T-helper 2 cell treated with Interferon-gamma antibody and Interleukin-4, amounts not matched to agents 5 μg/mL and 100 μg/mL, for 36 hours (primary cell): Measurements from ENCODE around the gene COX14.
A peak's percentile ranks its signal among the peaks of the same experiment; 100 is the strongest.

ENCODE experiments used
- DNase-seq: peaks from one replicate; pipeline ENCODE4 v3.0.0; 2021; ENCODE audit warnings: low spot score
- H3K27ac Mint-ChIP-seq: one replicate; pipeline ENCODE4 v1.8.0; 2021; ENCODE audit warnings: mild to moderate bottlenecking, mixed read lengths
- H3K27me3 Mint-ChIP-seq: one replicate; pipeline ENCODE4 v1.8.0; 2021; ENCODE audit warnings: low read depth, mixed read lengths
- H3K36me3 Mint-ChIP-seq: one replicate; pipeline ENCODE4 v1.8.0; 2021; ENCODE audit warnings: low read depth, mixed read lengths
- H3K4me1 Mint-ChIP-seq: one replicate; pipeline ENCODE4 v1.8.0; 2021; ENCODE audit warnings: low read depth, mixed read lengths
- H3K4me3 Mint-ChIP-seq: one replicate; pipeline ENCODE4 v1.8.0; 2022; ENCODE audit warnings: mild to moderate bottlenecking, moderate library complexity, mixed read lengths
- H3K9me3 Mint-ChIP-seq: one replicate; pipeline ENCODE4 v1.8.0; 2021; ENCODE audit warnings: mixed read lengths

COX14 gene

GRCh38 chr12:50111693-50112455, at the start of gene COX14:
Gene COX14, plus strand, starts transcription at chr12:50112236. Its CDS starts 7,808 bp downstream, at chr12:50120044.
- peaks cover 23% of the 10 kb centered on the region for H3K36me3 Mint-ChIP-seq
- peak; percentile 99 for DNase-seq
- peak within 1 kb of the TSS; percentile 100 for H3K27ac Mint-ChIP-seq
- H3K9me3 Mint-ChIP-seq, result no peaks in the 10 kb centered on the region
- peaks cover 13% of the 10 kb centered on the region for H3K4me1 Mint-ChIP-seq
- H3K27me3 Mint-ChIP-seq, result no peaks in the 10 kb centered on the region
- H3K4me3 Mint-ChIP-seq, result peak within 1 kb of the TSS; percentile 99

GRCh38 chr12:50062728-50063460, 49.1 kb upstream of the COX14 start:
- Mint-ChIP-seq H3K4me3 (no peak overlapping the region), H3K27me3 (peaks cover 2% of the 10 kb centered on the region), H3K27ac (no peak overlapping the region), H3K4me1 (peaks cover 23% of the 10 kb centered on the region), H3K36me3 (no peaks in the 10 kb centered on the region), H3K9me3 (no peaks in the 10 kb centered on the region)
- DNase-seq, result no peak

- no peak overlapping the region for H3K27ac Mint-ChIP-seq
- H3K27me3 Mint-ChIP-seq, result no peaks in the 10 kb centered on the region
- no peak overlapping the region for H3K4me3 Mint-ChIP-seq
- no peaks in the 10 kb centered on the region for H3K9me3 Mint-ChIP-seq
- H3K36me3 Mint-ChIP-seq, result no peaks in the 10 kb centered on the region
- H3K4me1 Mint-ChIP-seq, result peaks cover 15% of the 10 kb centered on the region
- DNase-seq, result no peak
Measured at GRCh38 chr12:50065726-50066310, 46.2 kb upstream of the COX14 start.

DNA sequence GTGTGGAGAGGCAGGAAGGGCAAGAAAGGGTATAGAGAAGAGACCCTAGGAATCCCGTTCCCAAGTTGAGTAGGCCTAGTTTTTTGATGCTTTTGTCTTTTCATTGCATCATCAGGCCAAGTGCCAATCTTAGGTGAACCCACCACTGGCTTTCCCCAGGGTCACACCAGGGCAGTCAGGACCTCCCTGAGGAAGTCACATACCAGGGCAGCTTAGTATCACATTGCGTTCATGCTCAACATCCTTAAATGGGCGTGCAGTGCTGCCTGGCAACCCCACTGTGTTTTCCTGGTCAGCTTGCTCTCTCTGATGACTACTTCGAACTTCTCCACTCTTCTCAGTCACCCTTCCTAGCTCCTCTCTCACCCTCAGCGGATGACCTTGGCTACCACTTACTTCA, 45.6 kb upstream of the COX14 start:
- no peak overlapping the region for H3K27ac Mint-ChIP-seq
- H3K9me3 Mint-ChIP-seq, result no peaks in the 10 kb centered on the region
- H3K4me1 Mint-ChIP-seq, result peaks cover 12% of the 10 kb centered on the region
- no peak overlapping the region for H3K4me3 Mint-ChIP-seq
- H3K27me3 Mint-ChIP-seq, result no peaks in the 10 kb centered on the region
- H3K36me3 Mint-ChIP-seq, result no peaks in the 10 kb centered on the region
- no peak for DNase-seq

DNA sequence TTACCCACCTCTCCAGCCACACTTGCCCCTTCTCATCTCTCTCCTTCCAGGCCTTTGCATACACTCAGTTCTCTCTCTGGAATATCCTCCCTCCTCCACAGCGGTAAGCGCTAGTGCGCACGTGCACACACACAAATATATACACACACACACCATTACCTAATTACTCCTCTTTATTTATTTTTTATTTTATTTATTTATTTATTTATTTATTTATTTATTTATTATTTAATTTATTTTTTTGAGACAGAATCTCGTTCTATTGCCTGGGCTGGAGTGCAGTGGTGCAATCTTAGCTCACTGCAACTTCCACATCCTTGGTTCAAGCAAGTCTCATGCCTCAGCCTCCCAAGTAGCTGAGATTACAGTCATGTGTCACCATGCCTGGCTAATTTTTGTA, 43.0 kb upstream of the COX14 start:
- H3K4me3 Mint-ChIP-seq, result no peak overlapping the region
- peaks cover 9% of the 10 kb centered on the region for H3K4me1 Mint-ChIP-seq
- no peaks in the 10 kb centered on the region for H3K9me3 Mint-ChIP-seq
- peaks cover 4% of the 10 kb centered on the region for H3K27me3 Mint-ChIP-seq
- no peaks in the 10 kb centered on the region for H3K36me3 Mint-ChIP-seq
- DNase-seq, result no peak
- no peak overlapping the region for H3K27ac Mint-ChIP-seq

GRCh38 chr12:50069539-50069938, 42.5 kb upstream of the COX14 start:
- Mint-ChIP-seq H3K4me1 (peaks cover 9% of the 10 kb centered on the region), H3K36me3 (no peaks in the 10 kb centered on the region), H3K9me3 (no peaks in the 10 kb centered on the region), H3K4me3 (no peak overlapping the region), H3K27ac (no peak overlapping the region), H3K27me3 (peaks cover 4% of the 10 kb centered on the region)
- no peak for DNase-seq

DNA sequence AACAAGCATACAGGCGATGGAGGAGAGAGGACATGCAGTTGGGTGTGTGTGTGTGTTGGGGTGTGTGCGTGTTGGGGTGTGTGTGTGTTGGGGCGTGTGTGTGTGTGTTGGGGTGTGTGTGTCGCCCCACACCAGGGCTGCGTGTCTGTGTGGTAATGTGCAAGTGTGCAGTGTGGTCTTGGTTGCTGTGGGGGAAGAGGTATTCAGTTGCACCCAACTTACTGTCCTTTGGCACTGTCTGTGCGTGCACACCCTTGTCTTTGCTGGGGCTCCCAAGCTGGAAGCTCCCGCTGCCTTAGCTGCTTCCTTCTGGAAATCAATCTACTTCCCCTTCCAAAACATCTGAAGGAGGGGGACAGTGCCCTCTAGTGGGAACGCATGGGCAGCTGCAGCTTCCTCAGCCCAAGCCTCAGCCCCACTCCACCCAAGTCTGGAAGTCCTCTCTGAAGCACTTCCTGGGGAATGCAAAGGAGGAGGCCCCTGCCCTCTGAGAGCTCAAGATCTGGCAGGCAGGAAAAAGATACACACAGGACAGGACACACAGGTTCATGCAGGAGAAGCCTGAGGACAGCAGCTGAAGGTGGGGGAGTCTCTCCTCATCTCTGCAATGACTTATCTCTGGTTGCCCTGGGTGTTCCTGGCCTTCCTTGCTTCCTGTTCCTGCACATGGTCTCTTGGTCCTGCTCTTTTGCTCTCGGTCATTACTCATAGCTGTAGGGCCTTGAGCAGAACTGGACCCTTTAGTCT, 41.5 kb upstream of the COX14 start:
- Mint-ChIP-seq H3K4me3 (no peak overlapping the region), H3K27ac (no peak overlapping the region), H3K4me1 (peaks cover 11% of the 10 kb centered on the region), H3K9me3 (no peaks in the 10 kb centered on the region), H3K36me3 (no peaks in the 10 kb centered on the region), H3K27me3 (peaks cover 4% of the 10 kb centered on the region)
- DNase-seq, result peak; percentile 53

- no peak overlapping the region for H3K27ac Mint-ChIP-seq
- peaks cover 4% of the 10 kb centered on the region for H3K27me3 Mint-ChIP-seq
- no peaks in the 10 kb centered on the region for H3K9me3 Mint-ChIP-seq
- peaks cover 13% of the 10 kb centered on the region for H3K4me1 Mint-ChIP-seq
- DNase-seq, result no peak
- H3K36me3 Mint-ChIP-seq, result no peaks in the 10 kb centered on the region
- H3K4me3 Mint-ChIP-seq, result no peak overlapping the region
Measured at GRCh38 chr12:50072198-50072907, 39.7 kb upstream of the COX14 start.

DNA sequence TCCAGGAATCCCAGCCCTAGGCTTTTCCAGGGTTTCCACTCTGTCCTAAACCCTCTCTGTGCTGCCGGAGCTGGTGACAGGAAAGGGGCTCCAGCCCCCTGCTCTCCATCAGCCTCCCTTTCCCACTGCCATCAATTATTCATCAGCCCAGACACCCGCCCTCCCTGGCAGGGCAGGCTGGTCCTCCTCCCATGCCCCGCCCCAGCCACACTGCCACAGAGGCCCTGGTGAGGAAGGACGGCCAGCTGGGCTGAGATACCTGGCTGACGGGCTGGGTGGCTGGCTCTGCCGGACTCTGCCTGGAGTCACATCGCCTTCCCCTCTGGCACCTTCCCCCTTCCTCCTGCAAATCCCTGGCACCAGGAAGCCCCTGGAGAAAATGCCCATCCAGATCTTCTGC, 38.8 kb upstream of the COX14 start:
- no peaks in the 10 kb centered on the region for H3K36me3 Mint-ChIP-seq
- H3K4me3 Mint-ChIP-seq, result no peak overlapping the region
- H3K27me3 Mint-ChIP-seq, result peaks cover 4% of the 10 kb centered on the region
- no peak overlapping the region for H3K27ac Mint-ChIP-seq
- no peaks in the 10 kb centered on the region for H3K9me3 Mint-ChIP-seq
- no peak for DNase-seq
- H3K4me1 Mint-ChIP-seq, result peaks cover 13% of the 10 kb centered on the region

- DNase-seq, result no peak
Measured at GRCh38 chr12:50073712-50074111, 38.3 kb upstream of the COX14 start.

GRCh38 chr12:50074936-50075807, 36.9 kb upstream of the COX14 start:
- Mint-ChIP-seq H3K36me3 (no peaks in the 10 kb centered on the region), H3K4me3 (no peak overlapping the region), H3K9me3 (no peaks in the 10 kb centered on the region), H3K27me3 (peaks cover 4% of the 10 kb centered on the region), H3K4me1 (peaks cover 11% of the 10 kb centered on the region), H3K27ac (peak overlapping the region; percentile 15)
- DNase-seq, result peak; percentile 72

More at GRCh38 chr12:50073712-50074111, 38.3 kb upstream of the COX14 start:
- H3K4me1 Mint-ChIP-seq, result peaks cover 13% of the 10 kb centered on the region
- no peak overlapping the region for H3K4me3 Mint-ChIP-seq
- H3K27ac Mint-ChIP-seq, result no peak overlapping the region
- H3K27me3 Mint-ChIP-seq, result peaks cover 4% of the 10 kb centered on the region
- H3K9me3 Mint-ChIP-seq, result no peaks in the 10 kb centered on the region
- no peaks in the 10 kb centered on the region for H3K36me3 Mint-ChIP-seq

DNA sequence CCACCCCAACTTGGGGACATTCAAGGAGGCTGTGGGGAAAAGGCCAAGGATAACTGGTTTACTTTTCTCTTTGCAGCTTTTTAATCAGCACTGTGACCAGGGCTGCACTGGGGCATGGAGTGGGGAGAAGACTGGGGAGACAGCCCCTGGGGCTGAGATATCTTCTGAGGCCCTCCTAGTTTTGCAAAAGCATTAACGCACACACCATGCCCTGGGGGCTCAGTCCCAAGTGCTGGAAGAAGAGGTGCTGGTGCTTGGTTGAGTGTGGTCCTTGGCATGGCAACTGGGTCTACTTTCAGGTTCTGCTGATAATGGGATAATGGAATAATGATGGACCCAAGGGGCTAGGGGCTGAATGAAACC, 36.2 kb upstream of the COX14 start:
- no peaks in the 10 kb centered on the region for H3K36me3 Mint-ChIP-seq
- DNase-seq, result no peak
- H3K27ac Mint-ChIP-seq, result no peak overlapping the region
- H3K4me3 Mint-ChIP-seq, result no peak overlapping the region
- H3K27me3 Mint-ChIP-seq, result peaks cover 4% of the 10 kb centered on the region
- peaks cover 5% of the 10 kb centered on the region for H3K4me1 Mint-ChIP-seq
- H3K9me3 Mint-ChIP-seq, result no peaks in the 10 kb centered on the region

- Mint-ChIP-seq H3K9me3 (no peaks in the 10 kb centered on the region), H3K27me3 (no peaks in the 10 kb centered on the region), H3K4me3 (no peak overlapping the region), H3K4me1 (peaks cover 4% of the 10 kb centered on the region), H3K36me3 (no peaks in the 10 kb centered on the region), H3K27ac (no peak overlapping the region)
- no peak for DNase-seq
Measured at GRCh38 chr12:50077099-50077498, 34.9 kb upstream of the COX14 start.
